HepG2 (cell line): ENCODE data around the gene HLA-DOA. TPM values are rescaled to one million over a fixed set of nuclear protein-coding genes. Genes with fewer than 3 reads are reported as not detected.

Experiments
- ATF4 ChIP-seq, 2 experiments: fragments of 450-650 bp in 1 of 2; sonication (generic) in 1 of 2; formaldehyde crosslinking; IDR thresholded peaks; 2 replicates each; pipeline versions ENCODE4 v1.5.0 to v1.8.0; 2020 to 2022; ENCODE audit warnings: mild to moderate bottlenecking in 1 of 2, missing genetic modification reagents in 1 of 2
- ATF6 ChIP-seq: sonication (generic); formaldehyde crosslinking; conservative IDR thresholded peaks from 2 replicates; pipeline ENCODE4 v1.4.0; 2020; ENCODE audit warnings: missing genetic modification reagents
- GATAD2A ChIP-seq: IDR thresholded peaks from 2 replicates; pipeline ENCODE4 v1.6.1; 2016
- HOMEZ ChIP-seq: IDR thresholded peaks from 2 replicates; pipeline ENCODE4 v1.6.1; 2016; ENCODE audit warnings: low read depth
- HOXA5 ChIP-seq: sonication (generic); formaldehyde crosslinking; IDR thresholded peaks from 2 replicates; pipeline ENCODE4 v1.4.0; 2020; ENCODE audit warnings: missing genetic modification reagents
- MXD4 ChIP-seq: IDR thresholded peaks from 2 replicates; pipeline ENCODE4 v1.6.1; 2016; ENCODE audit warnings: mild to moderate bottlenecking, missing biosample characterization, missing genetic modification reagents
- MXI1 ChIP-seq: IDR thresholded peaks from 3 replicates; pipeline ENCODE4 v1.6.1; 2012; ENCODE audit warnings: low read depth, low read length, inconsistent platforms, borderline replicate concordance
- SMAD1 ChIP-seq: sonication (generic); formaldehyde crosslinking; IDR thresholded peaks from 2 replicates; pipeline ENCODE4 v1.4.0; 2020; ENCODE audit warnings: missing genetic modification reagents, low read depth, mild to moderate bottlenecking, borderline replicate concordance
- ZFY ChIP-seq: sonication (generic); formaldehyde crosslinking; IDR thresholded peaks from 2 replicates; pipeline ENCODE4 v1.4.0; 2020; ENCODE audit warnings: missing genetic modification reagents
- ZNF232 ChIP-seq: sonication (generic); formaldehyde crosslinking; IDR thresholded peaks from 2 replicates; pipeline ENCODE4 v1.4.0; 2020; ENCODE audit warnings: missing genetic modification reagents, borderline replicate concordance
- ZNF276 ChIP-seq: sonication (generic); formaldehyde crosslinking; IDR thresholded peaks from 2 replicates; pipeline ENCODE4 v1.4.0; 2020; ENCODE audit warnings: mild to moderate bottlenecking, low read depth, missing genetic modification reagents
- ZNF460 ChIP-seq: sonication (generic); formaldehyde crosslinking; IDR thresholded peaks from 2 replicates; pipeline ENCODE4 v1.5.1; 2020; ENCODE audit warnings: missing genetic modification reagents, mild to moderate bottlenecking, borderline replicate concordance
- ZNF563 ChIP-seq: sonication (generic); formaldehyde crosslinking; IDR thresholded peaks from 2 replicates; pipeline ENCODE4 v1.8.0; 2022; ENCODE audit warnings: mild to moderate bottlenecking, moderate library complexity, missing genetic modification reagents
- ZNF75D ChIP-seq: sonication (generic); formaldehyde crosslinking; IDR thresholded peaks from 2 replicates; pipeline ENCODE4 v1.8.1; 2023; ENCODE audit warnings: missing genetic modification reagents, mild to moderate bottlenecking, borderline replicate concordance
- ZNF800 ChIP-seq: sonication (generic); formaldehyde crosslinking; IDR thresholded peaks from 2 replicates; pipeline ENCODE4 v1.4.0; 2020; ENCODE audit warnings: missing genetic modification reagents
- ZNF839 ChIP-seq: sonication (generic); formaldehyde crosslinking; IDR thresholded peaks from 2 replicates; pipeline ENCODE4 v1.4.0; 2020; ENCODE audit warnings: missing genetic modification reagents, mild to moderate bottlenecking, borderline replicate concordance
- polyA plus RNA-seq, 8 experiments: library from polyadenylated mRNA; depleted of rRNA in 3 of 8; stranded (reverse) in 7 of 8; unstranded in 1 of 8; fragments of >200 nt; fragmentation: Illumina TruSeq in 4 of 8; extraction: Trizol in 4 of 8; gene quantifications; 2 replicates each; pipeline versions ENCODE4 v1.2.1 to v1.2.3, GENCODE V29; 2011 to 2016; ENCODE audit warnings: low read depth in 4 of 8, missing spikeins in 1 of 8, mixed read lengths in 1 of 8; ENCODE audit not compliant: insufficient read depth in 1 of 8
- total RNA-seq, 5 experiments: library from RNA; depleted of rRNA; stranded (reverse); fragments of >200 nt; fragmentation: Illumina TruSeq; extraction: Trizol; gene quantifications; 2 replicates each; pipeline ENCODE4 v1.2.3, GENCODE V29; 2016; ENCODE audit warnings: low read depth in 1 of 5

HLA-DOA gene
- total and polyA plus RNA-seq, 2 of the 13 experiments (the other 11 are each of a cell fraction or from before 2014, with no cell fraction given) = 0.03 to 0.09 TPM

GRCh38 chr6:32970413-32971241 is 38.8 kb downstream of the HLA-DOA start (continued):
- no peak for TF ChIP-seq ATF6 (CRISPR knock-in tag)
- no peak for TF ChIP-seq SMAD1 (CRISPR knock-in tag)
- no peak; the same call in 1 of the 2 replicates for TF ChIP-seq ZNF839 (CRISPR knock-in tag)
- no peak for TF ChIP-seq MXD4
- TF ChIP-seq ZNF460 (CRISPR knock-in tag) = no peak; the same call in 1 of the 2 replicates
- 0 out of 2 replicates have a peak, but pooled peaks have one; percentile 0 for TF ChIP-seq HOXA5 (CRISPR knock-in tag)
- no peak for TF ChIP-seq HOMEZ (CRISPR knock-in tag)
- TF ChIP-seq MXI1 = 0 out of 3 replicates have a peak, but pooled peaks have one; percentile 37
- TF ChIP-seq ZNF563 (CRISPR knock-in tag) = peak; percentile 27; the same call in 1 of the 2 replicates
- no peak for TF ChIP-seq ZNF232
- no peak for TF ChIP-seq ZFY (CRISPR knock-in tag)
- no peak for TF ChIP-seq GATAD2A
- no peak for TF ChIP-seq ZNF800 (CRISPR knock-in tag)
- TF ChIP-seq ZNF75D (CRISPR knock-in tag) = no peak
- TF ChIP-seq ATF4 (CRISPR knock-in tag; IDR thresholded peaks at IDR 0.05) = peak in 1 of 2 experiments; percentile 60; a peak in 1 of 4 replicates
- TF ChIP-seq ZNF276 (CRISPR knock-in tag) = no peak
